Lower lobe of right lung (tissue), 2 donors: ENCODE data around the gene DDX53. TPM values are rescaled to one million over a fixed set of nuclear protein-coding genes. Genes with fewer than 3 reads are reported as not detected.

Source experiments
- ATAC-seq, 2 donors: fragments of 200-7000 bp; cut with Tn5 transposase; one replicate each; pipeline ENCODE4 v1.9.1; 2020 to 2022; ENCODE audit warnings: mild to moderate bottlenecking in 2 of 2, moderate library complexity in 2 of 2
- DNase-seq: peaks from one replicate; pipeline ENCODE4 v3.0.0-alpha.2; 2020
- H3K27ac ChIP-seq: fragments of 200-600 bp; one replicate; pipeline ENCODE4 v1.8.0; 2022
- H3K27me3 ChIP-seq: fragments of 200-600 bp; one replicate; pipeline ENCODE4 v1.8.0; 2022; ENCODE audit warnings: low read depth
- H3K36me3 ChIP-seq: fragments of 200-600 bp; one replicate; pipeline ENCODE4 v1.8.0; 2022; ENCODE audit warnings: mild to moderate bottlenecking
- H3K4me1 ChIP-seq: fragments of 200-600 bp; one replicate; pipeline ENCODE4 v1.8.0; 2022
- H3K4me3 ChIP-seq: fragments of 200-600 bp; one replicate; pipeline ENCODE4 v1.8.0; 2022; ENCODE audit warnings: mild to moderate bottlenecking
- H3K9me3 ChIP-seq: fragments of 200-600 bp; one replicate; pipeline ENCODE4 v1.8.0; 2022
- CTCF ChIP-seq: fragments of 200-600 bp; IDR thresholded peaks from one replicate; pipeline ENCODE4 v1.8.0; 2022; ENCODE audit warnings: antibody characterized with exemption, mild to moderate bottlenecking
- intact Hi-C: fragments of 100-400 bp; cut with DNase I; formaldehyde crosslinking; loops from one replicate; pipeline ENCODE4 v1.11.0; 2022
- total RNA-seq: library from RNA; stranded (reverse); fragmentation: NEBNext Ultra II Directional; extraction: Animal tissue kit (Norgen Biotek cat#: 25700); gene quantifications from one replicate; pipeline ENCODE4 v1.2.1, GENCODE V29; 2021
- donor health status: DM: no; HTN: yes; CAD: no; lungs with severe emphysema.

Gene DDX53
- total RNA-seq, 1 donor from 2014 or later, result not detected

- no peak for ATAC-seq
- TF ChIP-seq CTCF, result no peak
- DNase-seq, result no peak
- H3K27me3 ChIP-seq, result no peaks in the 10 kb centered on the region
- H3K4me1 ChIP-seq, result no peaks in the 10 kb centered on the region
- no peaks in the 10 kb centered on the region for H3K9me3 ChIP-seq
- H3K4me3 ChIP-seq, result no peak overlapping the region
- intact Hi-C loops, result no loop called here
- no peak overlapping the region for H3K27ac ChIP-seq
- H3K36me3 ChIP-seq, result no peaks in the 10 kb centered on the region
These were observed 36.6 kb upstream of the DDX53 start for GRCh38 chrX:22963196-22963595.

GRCh38 chrX:22968494-22968893, 31.3 kb upstream of the DDX53 start:
- DNase-seq (no peak), ATAC-seq (no peak)
- H3K36me3 ChIP-seq, result no peaks in the 10 kb centered on the region
- intact Hi-C loops, result no loop called here
- no peaks in the 10 kb centered on the region for H3K9me3 ChIP-seq
- H3K4me1 ChIP-seq, result no peaks in the 10 kb centered on the region
- H3K4me3 ChIP-seq, result no peak overlapping the region
- H3K27ac ChIP-seq, result no peak overlapping the region
- H3K27me3 ChIP-seq, result no peaks in the 10 kb centered on the region
- TF ChIP-seq CTCF, result no peak

- no peak for TF ChIP-seq CTCF
- H3K9me3 ChIP-seq, result no peaks in the 10 kb centered on the region
- DNase-seq, result no peak
- no peaks in the 10 kb centered on the region for H3K27me3 ChIP-seq
- no peaks in the 10 kb centered on the region for H3K4me1 ChIP-seq
- intact Hi-C loops, result no loop called here
- no peaks in the 10 kb centered on the region for H3K36me3 ChIP-seq
- no peak for ATAC-seq
- no peak overlapping the region for H3K4me3 ChIP-seq
- no peak overlapping the region for H3K27ac ChIP-seq
These were observed 30.3 kb upstream of the DDX53 start for GRCh38 chrX:22969411-22969810.

- Histone ChIP-seq H3K27ac (no peak overlapping the region), H3K4me1 (no peaks in the 10 kb centered on the region), H3K9me3 (no peaks in the 10 kb centered on the region), H3K36me3 (no peaks in the 10 kb centered on the region), H3K27me3 (no peaks in the 10 kb centered on the region), H3K4me3 (no peak overlapping the region)
- intact Hi-C loops, result no loop called here
- TF ChIP-seq CTCF, result no peak
- DNase-seq (no peak), ATAC-seq (no peak)
These were observed 28.9 kb upstream of the DDX53 start for GRCh38 chrX:22970861-22971260.

GRCh38 chrX:22974616-22975015, 25.1 kb upstream of the DDX53 start:
- H3K9me3 ChIP-seq, result no peaks in the 10 kb centered on the region
- H3K27ac ChIP-seq, result no peak overlapping the region
- H3K36me3 ChIP-seq, result no peaks in the 10 kb centered on the region
- no peak for DNase-seq
- no peak overlapping the region for H3K4me3 ChIP-seq
- H3K4me1 ChIP-seq, result no peaks in the 10 kb centered on the region
- TF ChIP-seq CTCF, result no peak
- ATAC-seq, result no peak
- intact Hi-C loops, result no loop called here
- H3K27me3 ChIP-seq, result no peaks in the 10 kb centered on the region

GRCh38 chrX:22975786-22976185, 24.0 kb upstream of the DDX53 start:
- no peaks in the 10 kb centered on the region for H3K36me3 ChIP-seq
- no peak overlapping the region for H3K4me3 ChIP-seq
- ATAC-seq (no peak), DNase-seq (no peak)
- intact Hi-C loops, result no loop called here
- no peaks in the 10 kb centered on the region for H3K4me1 ChIP-seq
- no peak overlapping the region for H3K27ac ChIP-seq
- H3K27me3 ChIP-seq, result no peaks in the 10 kb centered on the region
- no peak for TF ChIP-seq CTCF
- H3K9me3 ChIP-seq, result no peaks in the 10 kb centered on the region
